Gastrocnemius medialis (tissue), 4 donors: ENCODE measurements around the gene CDCA4. TPM values are rescaled to one million over a fixed set of nuclear protein-coding genes. Genes with fewer than 3 reads are reported as not detected.
A peak's percentile ranks its signal among the peaks of the same experiment; 100 is the strongest.

ENCODE experiments used
- ATAC-seq, 2 donors: fragments of 150-250 bp; one replicate each; pipeline ENCODE4 v1.9.1; 2016
- DNase-seq, 2 donors: peaks; one replicate each; pipeline ENCODE4 v3.0.0-alpha.2; 2019
- H3K27ac ChIP-seq, 4 donors: fragments of 200-600 bp; sonication (generic); 1 replicate in 1 of 4; 2 replicates in 3 of 4; pipeline ENCODE4 v1.5.1; 2016 to 2018; ENCODE audit warnings: mild to moderate bottlenecking in 2 of 4, moderate library complexity in 1 of 4
- H3K27me3 ChIP-seq, 3 donors: fragments of 200-600 bp; sonication (generic) in 2 of 3; 1 replicate in 1 of 3; 2 replicates in 2 of 3; pipeline versions ENCODE4 v1.5.1 to v1.6.0; 2016 to 2019; ENCODE audit warnings: mild to moderate bottlenecking in 1 of 3, moderate library complexity in 1 of 3
- H3K36me3 ChIP-seq, 2 donors: fragments of 200-600 bp; sonication (generic) in 1 of 2; one replicate each; pipeline ENCODE4 v1.5.1; 2017 to 2018
- H3K4me1 ChIP-seq, 2 donors: fragments of 200-600 bp; sonication (generic) in 1 of 2; one replicate each; pipeline ENCODE4 v1.5.1; 2016 to 2017; ENCODE audit warnings: mild to moderate bottlenecking in 2 of 2
- H3K4me3 ChIP-seq, 4 donors: fragments of 200-600 bp; sonication (generic) in 3 of 4; 1 replicate in 1 of 4; 2 replicates in 3 of 4; pipeline ENCODE4 v1.5.1; 2016 to 2019; ENCODE audit warnings: mild to moderate bottlenecking in 2 of 4
- H3K9me3 ChIP-seq, 3 donors: fragments of 200-600 bp; sonication (generic) in 2 of 3; 1 replicate in 1 of 3; 2 replicates in 2 of 3; pipeline ENCODE4 v1.5.1; 2016 to 2019
- POLR2A ChIP-seq, 2 donors: fragments of 450-650 bp; IDR thresholded peaks; one replicate each; pipeline ENCODE4 v1.6.1; 2017; ENCODE audit warnings: antibody characterized with exemption in 2 of 2, mild to moderate bottlenecking in 2 of 2, moderate library complexity in 2 of 2
- in situ Hi-C, 4 donors: fragments of 200-750 bp; cut with MboI; loops; one replicate each; pipeline versions ENCODE4 v1.15.0 to v1.8.0; 2017; ENCODE audit warnings: low sequenced_read_pairs in 4 of 4
- intact Hi-C: fragments of 100-400 bp; cut with DNase I; formaldehyde crosslinking; loops from one replicate; pipeline ENCODE4 v1.15.1; 2023; ENCODE audit warnings: low total_unique reads
- total RNA-seq, 4 donors: library from RNA; depleted of rRNA; stranded (reverse); fragments of >200 nt; gene quantifications; one replicate each; pipeline versions ENCODE4 v1.1.0 to v1.2.3, GENCODE V29; 2016
- TF ChIP-seq, protein P1 (sequence below), 5 experiments: fragments of 450-650 bp in 3 of 5; fragments of 200-600 bp in 2 of 5; sonication (generic) in 2 of 5; IDR thresholded peaks in 4 of 5; conservative IDR thresholded peaks in 1 of 5; 1 replicate in 4 of 5; 2 replicates in 1 of 5; pipeline ENCODE4 v1.5.1; 2016 to 2019; ENCODE audit warnings: antibody characterized with exemption in 5 of 5, mild to moderate bottlenecking in 3 of 5, moderate library complexity in 3 of 5

The CDCA4 gene
- total RNA-seq, 4 donors from 2014 or later: 0.71 to 2.2 (median 1.8) TPM

DNA sequence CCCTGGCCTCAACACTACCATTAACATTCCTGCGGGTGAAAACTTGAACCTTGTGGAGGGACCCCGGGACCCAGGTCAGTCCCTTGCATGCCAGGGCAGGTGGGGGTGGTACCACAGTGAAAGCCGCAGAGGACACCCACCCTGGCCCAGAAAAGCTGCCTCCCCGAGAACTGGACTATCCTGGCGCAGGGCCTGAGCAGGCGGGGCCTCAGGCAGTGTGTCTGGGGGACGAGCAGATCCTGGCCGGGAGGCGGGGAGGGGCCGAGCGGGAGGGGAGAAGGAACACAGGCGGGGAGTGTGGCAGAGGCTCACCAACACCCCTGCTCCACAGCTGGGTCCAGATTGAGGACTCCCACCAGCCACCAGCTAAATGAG lies 52.7 kb downstream of the CDCA4 start:
- H3K27me3 ChIP-seq: peaks cover 8 to 18% (median 17%) of the 10 kb centered on the region in 3 donors
- TF ChIP-seq, protein P1, sequence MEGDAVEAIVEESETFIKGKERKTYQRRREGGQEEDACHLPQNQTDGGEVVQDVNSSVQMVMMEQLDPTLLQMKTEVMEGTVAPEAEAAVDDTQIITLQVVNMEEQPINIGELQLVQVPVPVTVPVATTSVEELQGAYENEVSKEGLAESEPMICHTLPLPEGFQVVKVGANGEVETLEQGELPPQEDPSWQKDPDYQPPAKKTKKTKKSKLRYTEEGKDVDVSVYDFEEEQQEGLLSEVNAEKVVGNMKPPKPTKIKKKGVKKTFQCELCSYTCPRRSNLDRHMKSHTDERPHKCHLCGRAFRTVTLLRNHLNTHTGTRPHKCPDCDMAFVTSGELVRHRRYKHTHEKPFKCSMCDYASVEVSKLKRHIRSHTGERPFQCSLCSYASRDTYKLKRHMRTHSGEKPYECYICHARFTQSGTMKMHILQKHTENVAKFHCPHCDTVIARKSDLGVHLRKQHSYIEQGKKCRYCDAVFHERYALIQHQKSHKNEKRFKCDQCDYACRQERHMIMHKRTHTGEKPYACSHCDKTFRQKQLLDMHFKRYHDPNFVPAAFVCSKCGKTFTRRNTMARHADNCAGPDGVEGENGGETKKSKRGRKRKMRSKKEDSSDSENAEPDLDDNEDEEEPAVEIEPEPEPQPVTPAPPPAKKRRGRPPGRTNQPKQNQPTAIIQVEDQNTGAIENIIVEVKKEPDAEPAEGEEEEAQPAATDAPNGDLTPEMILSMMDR (IDR thresholded peaks at IDR 0.05 in 4 of 5, conservative IDR thresholded peaks at IDR 0.05 in 1 of 5): no peak
- no peak for TF ChIP-seq POLR2A (IDR thresholded peaks at IDR 0.05)
- DNase-seq: peak in 1 of 2 donors; percentile 54
- in situ Hi-C loops (no loop called here), intact Hi-C loops (no loop called here)
- H3K27ac ChIP-seq: peak overlapping the region; percentile 54 to 58 (median 56)
- H3K9me3 ChIP-seq: no peaks in the 10 kb centered on the region
- H3K4me1 ChIP-seq: peaks cover 0 to 8% of the 10 kb centered on the region in 2 donors
- no peaks in the 10 kb centered on the region for H3K36me3 ChIP-seq
- H3K4me3 ChIP-seq: peak overlapping the region in 3 of 4 donors; percentile 36 to 46 (median 39)
- no peak for ATAC-seq

GRCh38 chr14:104967386-104968152 lies 53.3 kb downstream of the CDCA4 start:
- Histone ChIP-seq H3K4me1 (peaks cover 0 to 4% of the 10 kb centered on the region in 2 donors), H3K4me3 (peak overlapping the region; percentile 7 to 46 (median 38)), H3K36me3 (no peaks in the 10 kb centered on the region), H3K9me3 (no peaks in the 10 kb centered on the region), H3K27ac (peak overlapping the region; percentile 54 to 58 (median 56)), H3K27me3 (peaks cover 8 to 18% (median 17%) of the 10 kb centered on the region in 3 donors)
- ATAC-seq: peak; percentile 20
- in situ Hi-C loops: no loop called here
- DNase-seq: peak in 1 of 2 donors; percentile 37
- intact Hi-C loops: no loop called here
- TF ChIP-seq POLR2A (IDR thresholded peaks at IDR 0.05): no peak

GRCh38 chr14:104966981-104967385 lies 53.9 kb downstream of the CDCA4 start:
- H3K4me1 ChIP-seq: peaks cover 0 to 4% of the 10 kb centered on the region in 2 donors

GRCh38 chr14:104966261-104966865 lies 54.5 kb downstream of the CDCA4 start:
- ATAC-seq (no peak), DNase-seq (no peak)
- H3K9me3 ChIP-seq: no peaks in the 10 kb centered on the region
- no peak overlapping the region for H3K4me3 ChIP-seq
- H3K27me3 ChIP-seq: peaks cover 8 to 18% (median 17%) of the 10 kb centered on the region in 3 donors
- peaks cover 0 to 4% of the 10 kb centered on the region in 2 donors for H3K4me1 ChIP-seq
- no peaks in the 10 kb centered on the region for H3K36me3 ChIP-seq
- no peak for TF ChIP-seq POLR2A (IDR thresholded peaks at IDR 0.05)
- TF ChIP-seq, protein P1 (IDR thresholded peaks at IDR 0.05 in 4 of 5, conservative IDR thresholded peaks at IDR 0.05 in 1 of 5): no peak
- H3K27ac ChIP-seq: peak overlapping the region in 3 of 4 donors; percentile 54 to 56 (median 56)
- in situ Hi-C loops: no loop called here
- intact Hi-C loops: no loop called here

More at GRCh38 chr14:104966981-104967385, 53.9 kb downstream of the CDCA4 start:
- intact Hi-C loops (no loop called here), in situ Hi-C loops (no loop called here)
- ATAC-seq: peak in 1 of 2 donors; percentile 2
- Histone ChIP-seq H3K4me3 (peak overlapping the region in 1 of 4 donors; percentile 39), H3K9me3 (no peaks in the 10 kb centered on the region), H3K36me3 (no peaks in the 10 kb centered on the region), H3K27ac (peak overlapping the region in 3 of 4 donors; percentile 54 to 56 (median 56)), H3K27me3 (peaks cover 8 to 18% (median 17%) of the 10 kb centered on the region in 3 donors)
- no peak for TF ChIP-seq POLR2A (IDR thresholded peaks at IDR 0.05)
- TF ChIP-seq, protein P1 (IDR thresholded peaks at IDR 0.05 in 4 of 5, conservative IDR thresholded peaks at IDR 0.05 in 1 of 5): no peak
- no peak for DNase-seq
